Measurements from ENCODE around the gene TTLL6. TPM values are rescaled to one million over a fixed set of nuclear protein-coding genes. Genes with fewer than 3 reads are reported as not detected.
"Not testable (repeated sequence)": the region's sequence is repeated elsewhere in the genome, so short reads cannot be mapped to it uniquely, and the experiment has no call there.

The TTLL6 gene
- total RNA-seq, 1 experiment from 2014 or later: not detected

DNA sequence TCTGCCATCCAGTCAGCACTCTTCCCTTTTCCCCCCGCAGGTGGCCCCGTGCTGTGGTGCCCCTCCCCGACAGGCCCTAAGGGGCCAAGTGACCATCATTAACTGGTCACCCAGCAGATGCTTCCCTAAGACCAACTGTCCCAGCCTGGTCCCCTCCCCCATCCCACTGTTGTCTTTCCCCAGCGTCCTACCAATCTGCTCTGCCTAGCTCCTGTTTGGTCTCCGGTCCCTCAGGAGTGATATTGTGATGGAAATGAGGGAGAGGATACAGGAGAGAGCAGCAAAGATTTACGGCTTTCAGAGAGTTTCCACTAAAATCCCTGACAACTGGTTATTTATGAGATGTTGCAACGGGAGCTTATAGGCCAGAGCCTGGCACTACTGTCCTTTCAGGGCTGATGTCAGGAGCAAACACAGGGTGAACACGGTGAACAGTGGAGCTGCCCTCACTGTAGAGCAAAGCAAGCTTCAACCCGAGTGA, 1.4 kb upstream of the TTLL6 start:
- DNase-seq (ENCODE audit: extremely low read depth, low read depth): no peak

GRCh38 chr17:48816438-48816773, 623 bp downstream of the TTLL6 start:
- DNase-seq (ENCODE audit: extremely low read depth, low read depth): no peak

- DNase-seq (ENCODE audit: extremely low read depth, low read depth): no peak
These were observed 1.7 kb downstream of the TTLL6 start for GRCh38 chr17:48815311-48815710.

DNA sequence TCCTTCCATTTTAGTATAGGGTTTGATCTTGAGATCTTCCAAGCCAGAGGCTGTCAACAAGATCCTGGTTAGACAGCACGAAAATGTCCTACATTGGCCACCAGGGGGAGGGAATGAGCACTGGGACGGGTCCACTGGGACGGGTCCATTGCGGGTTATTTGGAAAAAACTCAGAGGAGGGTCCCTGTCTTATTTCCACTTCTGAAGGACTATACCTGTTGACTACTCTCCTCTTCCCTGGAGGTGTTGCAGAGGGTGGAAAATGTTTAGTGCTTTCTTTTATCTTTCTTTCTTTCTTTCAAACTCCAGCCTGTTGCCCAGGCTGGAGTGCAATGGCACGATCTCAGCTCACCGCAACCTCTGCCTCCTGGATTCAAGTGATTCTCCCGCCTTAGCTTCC, 2.5 kb downstream of the TTLL6 start:
- DNase-seq (ENCODE audit: extremely low read depth, low read depth): peak; percentile 56

DNA sequence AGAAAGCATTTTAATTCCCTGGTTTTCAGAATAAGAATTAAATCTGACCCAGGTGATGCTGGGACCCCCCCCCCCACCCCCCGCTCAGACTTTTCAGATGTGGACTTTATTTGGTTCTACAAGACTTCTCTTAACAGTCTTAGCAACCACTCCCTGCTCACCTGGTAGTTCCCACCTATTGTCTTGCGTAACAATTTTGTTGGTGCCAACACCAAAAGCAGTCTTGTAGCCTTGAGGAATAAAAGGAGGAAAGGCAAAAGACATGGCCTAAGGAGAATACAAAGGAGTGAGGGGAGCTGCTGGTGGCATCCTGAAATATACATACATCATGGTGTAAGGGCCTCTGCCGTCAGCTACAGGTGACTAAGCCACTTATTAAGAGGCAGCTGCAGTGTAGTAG, 5.0 kb downstream of the TTLL6 start:
- no peak for DNase-seq (ENCODE audit: extremely low read depth, low read depth)

GRCh38 chr17:48809182-48809581, 7.8 kb downstream of the TTLL6 start:
- DNase-seq (ENCODE audit: extremely low read depth, low read depth): no peak

- DNase-seq (ENCODE audit: extremely low read depth, low read depth): peak; percentile 46
These were observed 12.1 kb downstream of the TTLL6 start for GRCh38 chr17:48804936-48805411.

DNA sequence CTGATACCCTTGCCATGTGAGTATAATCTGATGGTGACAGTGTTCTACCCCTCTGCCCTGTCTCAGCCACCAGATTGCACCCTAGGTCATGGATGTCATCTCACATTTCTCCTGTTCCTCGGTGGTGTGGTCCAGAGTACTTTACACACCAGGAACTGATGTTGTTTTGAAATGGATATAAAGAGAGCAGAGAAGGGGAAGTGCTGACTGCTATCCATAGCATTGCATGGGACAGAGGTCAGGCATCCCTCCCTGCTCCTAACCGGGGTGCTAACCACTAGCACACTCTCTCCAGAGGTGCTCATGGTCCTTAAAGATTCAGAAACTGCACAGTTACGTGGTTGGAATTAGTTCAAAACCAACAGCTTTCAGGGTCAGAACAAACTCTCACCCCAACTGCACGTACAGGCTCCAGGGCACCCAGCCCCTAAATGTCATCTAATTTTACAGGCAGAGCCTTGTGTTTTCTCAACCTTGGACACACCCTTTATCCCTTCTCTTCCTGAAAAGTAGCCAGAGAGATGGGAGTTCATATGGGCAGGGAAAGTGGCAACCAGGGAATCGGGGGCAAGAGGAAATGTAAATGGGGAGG, 16.3 kb downstream of the TTLL6 start:
- DNase-seq (ENCODE audit: extremely low read depth, low read depth): no peak

- no peak for DNase-seq (ENCODE audit: extremely low read depth, low read depth)
These were observed 17.8 kb downstream of the TTLL6 start for GRCh38 chr17:48799069-48799723.

DNA sequence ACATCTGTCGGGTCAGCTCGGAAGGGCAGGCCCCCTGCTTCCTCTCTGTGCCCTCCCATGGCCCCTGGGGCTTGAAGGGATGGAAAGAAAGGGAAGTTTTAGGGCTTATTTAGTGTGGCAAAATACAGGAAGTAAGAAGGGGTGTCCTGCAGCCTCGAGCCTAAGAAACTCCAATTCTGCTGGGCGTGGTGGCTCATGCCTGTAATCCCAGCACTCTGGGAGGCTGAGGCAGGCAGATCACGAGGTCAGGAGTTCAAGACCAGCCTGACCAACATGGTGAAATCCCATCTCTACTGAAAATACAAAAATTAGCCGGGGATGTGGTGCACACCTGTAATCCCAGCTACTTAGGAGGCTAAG, 20.9 kb downstream of the TTLL6 start:
- not testable (repeated sequence) for DNase-seq (ENCODE audit: extremely low read depth, low read depth)

DNA sequence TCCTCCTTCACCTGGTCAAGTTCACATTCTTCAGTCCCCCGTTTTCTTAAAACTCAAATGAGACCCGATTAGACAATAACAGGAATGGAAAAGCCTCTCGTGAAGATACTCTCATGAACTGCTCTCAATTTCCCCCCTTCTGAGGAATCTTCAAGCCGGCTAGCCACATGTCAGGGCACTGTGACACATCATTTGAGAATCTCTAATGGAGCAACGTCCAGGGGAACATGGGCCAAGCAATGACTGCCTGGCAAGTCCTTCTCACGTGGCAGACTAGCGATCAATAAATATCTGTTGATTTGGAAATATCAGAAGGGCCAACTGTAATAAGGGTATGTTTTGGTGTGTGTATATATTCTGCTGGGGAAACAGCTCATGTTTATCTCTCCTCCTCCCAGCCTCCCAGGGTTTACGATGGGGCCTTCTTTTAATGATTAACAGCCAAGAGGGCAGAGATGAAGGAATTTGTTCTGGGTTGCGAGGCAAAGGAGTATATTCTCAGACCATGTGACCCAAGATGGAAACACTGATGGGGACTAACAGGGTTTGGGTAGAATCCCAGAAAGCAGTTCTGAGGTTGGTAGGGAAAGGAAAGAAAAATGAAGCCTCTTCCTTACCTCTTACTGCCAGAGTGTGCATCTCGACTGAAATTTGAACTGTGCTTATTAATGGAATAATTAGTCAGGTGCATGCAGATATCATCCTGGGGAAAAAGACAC, 21.4 kb downstream of the TTLL6 start:
- DNase-seq (ENCODE audit: extremely low read depth, low read depth): no peak

- no peak for DNase-seq (ENCODE audit: extremely low read depth, low read depth)
These were observed 24.8 kb downstream of the TTLL6 start for GRCh38 chr17:48792033-48792798.

GRCh38 chr17:48791128-48792032, 25.6 kb downstream of the TTLL6 start:
- DNase-seq (ENCODE audit: extremely low read depth, low read depth): peak; percentile 87

GRCh38 chr17:48790607-48791127, 26.4 kb downstream of the TTLL6 start:
- DNase-seq (ENCODE audit: extremely low read depth, low read depth): no peak

- no peak for DNase-seq (ENCODE audit: extremely low read depth, low read depth)
These were observed 29.2 kb downstream of the TTLL6 start for GRCh38 chr17:48787828-48788227.

DNA sequence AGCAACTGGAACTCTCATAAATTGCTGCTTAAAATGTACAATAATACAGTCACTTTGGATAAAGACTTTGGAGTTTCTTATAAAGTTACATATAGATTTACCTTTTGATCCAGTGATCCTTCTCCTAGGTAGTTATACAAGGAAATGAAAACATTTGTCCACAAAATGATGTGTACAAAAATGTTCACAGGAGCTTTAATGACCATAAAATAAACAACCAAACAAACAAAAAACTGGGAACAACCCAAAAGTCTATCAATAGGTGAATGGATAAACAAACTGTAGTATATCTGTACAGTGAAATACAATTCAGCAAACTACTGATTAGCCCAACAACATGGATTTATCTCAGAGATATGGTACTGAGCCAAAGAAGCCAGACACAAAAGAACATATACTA, 37.6 kb downstream of the TTLL6 start:
- DNase-seq (ENCODE audit: extremely low read depth, low read depth): no peak

- no peak for DNase-seq (ENCODE audit: extremely low read depth, low read depth)
These were observed 40.4 kb downstream of the TTLL6 start for GRCh38 chr17:48776602-48777001.

- no peak for DNase-seq (ENCODE audit: extremely low read depth, low read depth)
These were observed 43.8 kb downstream of the TTLL6 start for GRCh38 chr17:48773245-48773644.

GRCh38 chr17:48770954-48771353, 46.1 kb downstream of the TTLL6 start:
- no peak for DNase-seq (ENCODE audit: extremely low read depth, low read depth)
